Activated CD4-positive, CD25-positive, alpha-beta regulatory T cell treated with anti-CD3 and anti-CD28 coated beads, Interleukin-2, amount 50 U/mL, for 16 hours (primary cell): ENCODE results near the gene CYBRD1.

Experiments used
- DNase-seq: peaks from one replicate; pipeline ENCODE4 v3.0.0-alpha.2; 2020; ENCODE audit warnings: low read depth, low spot score

Gene CYBRD1

DNA sequence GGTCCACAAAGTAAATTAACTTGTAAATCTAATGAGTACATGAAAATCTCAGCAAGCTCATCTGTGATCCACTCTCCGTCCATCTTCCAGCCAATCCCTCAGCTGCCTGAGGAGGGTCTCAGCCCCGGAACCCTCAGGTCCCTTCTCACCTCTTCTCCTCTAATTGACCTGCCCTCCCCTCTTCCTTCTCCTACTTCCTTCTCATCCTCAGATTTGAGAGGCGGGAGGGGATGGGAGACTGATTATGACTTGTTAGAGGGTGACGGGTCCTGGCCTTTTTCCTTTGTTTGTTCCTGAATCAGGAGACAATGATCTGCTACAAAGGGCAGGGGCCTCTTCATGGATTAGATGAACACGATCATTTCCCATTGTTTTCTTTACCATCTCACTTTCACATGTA is 80.1 kb downstream of the CYBRD1 start:
- DNase-seq, result no peak
